ENCODE data around the gene DHH.

DNA sequence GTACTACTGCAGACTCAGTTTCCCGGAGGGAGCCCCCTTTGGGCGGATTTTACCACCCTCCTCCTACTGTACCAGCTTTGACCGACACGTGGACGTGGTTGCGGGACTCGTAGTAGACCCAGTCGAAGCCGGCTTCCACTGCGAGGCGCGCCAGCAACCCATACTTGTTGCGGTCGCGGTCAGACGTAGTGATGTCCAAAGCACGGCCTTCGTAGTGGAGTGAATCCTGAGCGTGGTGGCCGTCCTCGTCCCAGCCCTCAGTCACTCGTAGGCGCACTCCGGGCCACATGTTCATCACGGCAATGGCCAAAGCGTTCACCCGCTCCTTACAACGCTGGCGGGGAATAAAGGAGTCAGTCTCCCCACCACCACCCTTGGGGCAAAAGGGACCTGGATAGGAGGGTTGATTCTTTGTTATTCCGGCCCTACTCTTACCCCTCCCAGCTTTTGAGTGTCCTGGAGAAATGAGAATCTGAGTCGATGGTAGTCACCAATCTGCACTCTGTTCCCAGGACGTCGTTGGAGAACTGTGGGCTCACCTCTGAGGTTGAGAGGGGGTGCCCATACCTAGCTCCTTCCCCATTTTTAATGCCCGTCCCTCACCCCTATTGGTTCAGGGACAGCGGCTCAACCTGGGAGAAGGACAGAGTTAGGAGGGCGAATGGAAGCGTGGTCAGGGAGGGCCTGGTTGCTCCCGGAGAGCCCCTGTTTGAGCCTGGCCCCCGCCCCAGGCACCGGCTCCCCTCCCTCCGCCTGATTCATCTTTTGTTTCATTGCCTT lies 3.4 kb downstream of the DHH start:
- TF ChIP-seq POLR2AphosphoS5 (IDR thresholded peaks at IDR 0.05; ENCODE audit: low read depth, low read length) (no peak), TAF1 (IDR thresholded peaks at IDR 0.05; ENCODE audit: borderline replicate concordance, insufficient read depth, low read length) (no peak), SIN3A (IDR thresholded peaks at IDR 0.05; ENCODE audit: borderline replicate concordance, insufficient read depth, low read length) (no peak)
- TF ChIP-seq, protein P1, sequence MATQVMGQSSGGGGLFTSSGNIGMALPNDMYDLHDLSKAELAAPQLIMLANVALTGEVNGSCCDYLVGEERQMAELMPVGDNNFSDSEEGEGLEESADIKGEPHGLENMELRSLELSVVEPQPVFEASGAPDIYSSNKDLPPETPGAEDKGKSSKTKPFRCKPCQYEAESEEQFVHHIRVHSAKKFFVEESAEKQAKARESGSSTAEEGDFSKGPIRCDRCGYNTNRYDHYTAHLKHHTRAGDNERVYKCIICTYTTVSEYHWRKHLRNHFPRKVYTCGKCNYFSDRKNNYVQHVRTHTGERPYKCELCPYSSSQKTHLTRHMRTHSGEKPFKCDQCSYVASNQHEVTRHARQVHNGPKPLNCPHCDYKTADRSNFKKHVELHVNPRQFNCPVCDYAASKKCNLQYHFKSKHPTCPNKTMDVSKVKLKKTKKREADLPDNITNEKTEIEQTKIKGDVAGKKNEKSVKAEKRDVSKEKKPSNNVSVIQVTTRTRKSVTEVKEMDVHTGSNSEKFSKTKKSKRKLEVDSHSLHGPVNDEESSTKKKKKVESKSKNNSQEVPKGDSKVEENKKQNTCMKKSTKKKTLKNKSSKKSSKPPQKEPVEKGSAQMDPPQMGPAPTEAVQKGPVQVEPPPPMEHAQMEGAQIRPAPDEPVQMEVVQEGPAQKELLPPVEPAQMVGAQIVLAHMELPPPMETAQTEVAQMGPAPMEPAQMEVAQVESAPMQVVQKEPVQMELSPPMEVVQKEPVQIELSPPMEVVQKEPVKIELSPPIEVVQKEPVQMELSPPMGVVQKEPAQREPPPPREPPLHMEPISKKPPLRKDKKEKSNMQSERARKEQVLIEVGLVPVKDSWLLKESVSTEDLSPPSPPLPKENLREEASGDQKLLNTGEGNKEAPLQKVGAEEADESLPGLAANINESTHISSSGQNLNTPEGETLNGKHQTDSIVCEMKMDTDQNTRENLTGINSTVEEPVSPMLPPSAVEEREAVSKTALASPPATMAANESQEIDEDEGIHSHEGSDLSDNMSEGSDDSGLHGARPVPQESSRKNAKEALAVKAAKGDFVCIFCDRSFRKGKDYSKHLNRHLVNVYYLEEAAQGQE (IDR thresholded peaks at IDR 0.05; ENCODE audit: insufficient read depth in 1 of 2, low read depth in 2 of 2, low read length in 2 of 2) = no peak

Data from PFSK-1 (cell line).